ENCODE results near the gene KRT5.

- TF ChIP-seq CTCF (IDR thresholded peaks at IDR 0.05 in 4 of 5, conservative IDR thresholded peaks at IDR 0.05 in 1 of 5) (no peak), POLR2A (IDR thresholded peaks at IDR 0.05) (no peak)
Measured at GRCh38 chr12:52524898-52525591, 4.9 kb upstream of the KRT5 start.
